Loucy (cell line): ENCODE measurements around the gene MYO1D.
"Not testable (repeated sequence)": the region's sequence is repeated elsewhere in the genome, so short reads cannot be mapped to it uniquely, and the experiment has no call there.

Experiments used
- H2AFZ ChIP-seq: fragments of 200-600 bp; sonication (generic); 2 replicates; pipeline ENCODE4 v1.6.0; 2016; ENCODE audit warnings: antibody characterized with exemption, mild to moderate bottlenecking, low read length, moderate library complexity
- H3F3A ChIP-seq: fragments of 200-600 bp; 2 replicates; pipeline ENCODE4 v1.6.0; 2016; ENCODE audit warnings: antibody characterized with exemption, low read depth, mild to moderate bottlenecking
- H3K27me3 ChIP-seq: fragments of 200-600 bp; sonication (generic); 2 replicates; pipeline ENCODE4 v1.6.1; 2014; ENCODE audit warnings: low read length, mild to moderate bottlenecking; ENCODE audit not compliant: insufficient read depth, poor library complexity, severe bottlenecking
- H3K36me3 ChIP-seq: fragments of 200-600 bp; sonication (generic); 2 replicates; pipeline ENCODE4 v1.6.1; 2016; ENCODE audit warnings: low read length; ENCODE audit not compliant: insufficient read depth
- H3K4me1 ChIP-seq: fragments of 200-600 bp; sonication (generic); 2 replicates; pipeline ENCODE4 v1.5.1; 2014; ENCODE audit warnings: low read length, mild to moderate bottlenecking; ENCODE audit not compliant: insufficient read depth, poor library complexity, severe bottlenecking
- H3K4me2 ChIP-seq: fragments of 200-600 bp; sonication (generic); 2 replicates; pipeline ENCODE4 v1.6.0; 2014; ENCODE audit warnings: antibody characterized with exemption, low read length, low read depth, mild to moderate bottlenecking; ENCODE audit not compliant: poor library complexity, severe bottlenecking
- H3K4me3 ChIP-seq: fragments of 200-600 bp; sonication (generic); 2 replicates; pipeline ENCODE4 v1.5.1; 2014; ENCODE audit warnings: low read length, mild to moderate bottlenecking, mixed read lengths; ENCODE audit not compliant: poor library complexity, severe bottlenecking
- H3K79me2 ChIP-seq: fragments of 200-600 bp; sonication (generic); 2 replicates; pipeline ENCODE4 v1.6.1; 2014; ENCODE audit warnings: low read length; ENCODE audit not compliant: insufficient read depth
- H3K9ac ChIP-seq: fragments of 200-600 bp; sonication (generic); 2 replicates; pipeline ENCODE4 v1.6.0; 2014; ENCODE audit warnings: mild to moderate bottlenecking, low read depth, low read length, moderate library complexity; ENCODE audit not compliant: poor library complexity, severe bottlenecking
- H3K9me2 ChIP-seq: fragments of 200-600 bp; sonication (generic); replicated peaks from 2 replicates; pipeline ENCODE4 v1.6.1; 2016; ENCODE audit warnings: low read depth, low read length, mixed read lengths
- H3K9me3 ChIP-seq: fragments of 200-600 bp; sonication (generic); 2 replicates; pipeline ENCODE4 v1.6.1; 2014; ENCODE audit warnings: mild to moderate bottlenecking, antibody characterized with exemption, low read length, low read depth; ENCODE audit not compliant: insufficient read depth
- H4K20me1 ChIP-seq: fragments of 200-600 bp; sonication (generic); 2 replicates; pipeline ENCODE4 v1.6.0; 2014; ENCODE audit warnings: antibody characterized with exemption, low read length, mild to moderate bottlenecking; ENCODE audit not compliant: insufficient read depth, poor library complexity, severe bottlenecking
- EZH2phosphoT487 ChIP-seq: fragments of 200-600 bp; IDR thresholded peaks from 2 replicates; pipeline ENCODE4 v1.6.1; 2018; ENCODE audit warnings: antibody characterized with exemption, mild to moderate bottlenecking, moderate library complexity, borderline replicate concordance
- TF ChIP-seq, protein P1 (sequence below): fragments of 200-600 bp; sonication (generic); conservative IDR thresholded peaks from 2 replicates; pipeline ENCODE4 v1.5.1; 2014; ENCODE audit warnings: mild to moderate bottlenecking, antibody characterized with exemption, low read length

The MYO1D gene

GRCh38 chr17:32719689-32720088, 157.2 kb downstream of the MYO1D start:
- Histone ChIP-seq H2AFZ (no peak overlapping the region), H3K36me3 (no peaks in the 10 kb centered on the region)

GRCh38 chr17:32714922-32715321, 162.0 kb downstream of the MYO1D start:
- H4K20me1 ChIP-seq = not testable (repeated sequence)

More at GRCh38 chr17:32719689-32720088, 157.2 kb downstream of the MYO1D start:
- Histone ChIP-seq H4K20me1 (no peaks in the 10 kb centered on the region), H3K79me2 (no peaks in the 10 kb centered on the region), H3K4me2 (no peak overlapping the region), H3K9me3 (no peaks in the 10 kb centered on the region), H3K9me2 (no peaks in the 10 kb centered on the region), H3K9ac (no peak overlapping the region), H3K27me3 (no peaks in the 10 kb centered on the region), H3F3A (no peaks in the 10 kb centered on the region), H3K4me1 (no peaks in the 10 kb centered on the region), H3K4me3 (no peak overlapping the region)
- no peak for TF ChIP-seq EZH2phosphoT487
- TF ChIP-seq, protein P1, sequence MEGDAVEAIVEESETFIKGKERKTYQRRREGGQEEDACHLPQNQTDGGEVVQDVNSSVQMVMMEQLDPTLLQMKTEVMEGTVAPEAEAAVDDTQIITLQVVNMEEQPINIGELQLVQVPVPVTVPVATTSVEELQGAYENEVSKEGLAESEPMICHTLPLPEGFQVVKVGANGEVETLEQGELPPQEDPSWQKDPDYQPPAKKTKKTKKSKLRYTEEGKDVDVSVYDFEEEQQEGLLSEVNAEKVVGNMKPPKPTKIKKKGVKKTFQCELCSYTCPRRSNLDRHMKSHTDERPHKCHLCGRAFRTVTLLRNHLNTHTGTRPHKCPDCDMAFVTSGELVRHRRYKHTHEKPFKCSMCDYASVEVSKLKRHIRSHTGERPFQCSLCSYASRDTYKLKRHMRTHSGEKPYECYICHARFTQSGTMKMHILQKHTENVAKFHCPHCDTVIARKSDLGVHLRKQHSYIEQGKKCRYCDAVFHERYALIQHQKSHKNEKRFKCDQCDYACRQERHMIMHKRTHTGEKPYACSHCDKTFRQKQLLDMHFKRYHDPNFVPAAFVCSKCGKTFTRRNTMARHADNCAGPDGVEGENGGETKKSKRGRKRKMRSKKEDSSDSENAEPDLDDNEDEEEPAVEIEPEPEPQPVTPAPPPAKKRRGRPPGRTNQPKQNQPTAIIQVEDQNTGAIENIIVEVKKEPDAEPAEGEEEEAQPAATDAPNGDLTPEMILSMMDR = no peak

GRCh38 chr17:32714206-32714605, 162.7 kb downstream of the MYO1D start:
- not testable (repeated sequence) for H3K36me3 ChIP-seq, H3K79me2 ChIP-seq, H3K9me2 ChIP-seq, H3K4me1 ChIP-seq, H3K4me3 ChIP-seq, H3K4me2 ChIP-seq, H3K9me3 ChIP-seq, H3K27me3 ChIP-seq, H3K9ac ChIP-seq, H2AFZ ChIP-seq, H4K20me1 ChIP-seq, H3F3A ChIP-seq

More at GRCh38 chr17:32714922-32715321, 162.0 kb downstream of the MYO1D start:
- H3K36me3 ChIP-seq, H2AFZ ChIP-seq, H3F3A ChIP-seq, H3K4me3 ChIP-seq, H3K9me3 ChIP-seq, H3K9me2 ChIP-seq, H3K4me1 ChIP-seq, H3K79me2 ChIP-seq, H3K9ac ChIP-seq, H3K27me3 ChIP-seq, H3K4me2 ChIP-seq: not testable (repeated sequence)

DNA sequence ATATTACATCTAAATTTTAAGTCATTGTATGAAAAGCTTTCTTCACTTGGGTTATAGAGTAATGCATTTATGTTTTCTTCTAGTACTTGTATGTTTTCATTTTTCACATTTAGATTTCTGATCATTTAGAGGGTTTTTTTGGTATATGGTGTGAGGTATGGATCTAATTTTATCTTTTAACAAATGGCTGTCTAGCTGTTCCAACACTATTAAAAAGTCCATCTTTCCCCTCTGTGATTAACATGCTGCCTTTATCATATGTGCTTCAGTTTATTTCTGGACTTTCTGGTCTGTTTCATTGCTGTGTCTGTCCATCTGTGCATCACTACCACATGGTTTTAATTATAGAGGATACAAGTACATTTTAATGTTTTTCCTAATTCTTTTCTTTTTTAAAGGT, 163.8 kb downstream of the MYO1D start:
- no peaks in the 10 kb centered on the region for H3K4me1 ChIP-seq
- no peaks in the 10 kb centered on the region for H3K9me3 ChIP-seq
- H3K36me3 ChIP-seq = no peaks in the 10 kb centered on the region
- no peaks in the 10 kb centered on the region for H3F3A ChIP-seq
- H3K4me2 ChIP-seq = no peak overlapping the region
- no peaks in the 10 kb centered on the region for H3K79me2 ChIP-seq
- H2AFZ ChIP-seq = no peak overlapping the region
- H4K20me1 ChIP-seq = no peaks in the 10 kb centered on the region
- no peak overlapping the region for H3K9ac ChIP-seq
- TF ChIP-seq EZH2phosphoT487 = no peak
- TF ChIP-seq, protein P1 = no peak
- no peak overlapping the region for H3K4me3 ChIP-seq
- H3K27me3 ChIP-seq = no peaks in the 10 kb centered on the region
- no peaks in the 10 kb centered on the region for H3K9me2 ChIP-seq
